RWPE1 (cell line): ENCODE results near the gene IFNL3.
"Not testable (repeated sequence)": the region's sequence is repeated elsewhere in the genome, so short reads cannot be mapped to it uniquely, and the experiment has no call there.

Source experiments
- CTCF ChIA-PET: fragments of 350-600 bp; sonication (Branson Sonifier 250); formaldehyde crosslinking; extraction: SDS; loops from one replicate; lab custom pipeline; 2021; lab: Yijun Ruan, JAX
- POLR2A ChIA-PET: fragments of 400-600 bp; formaldehyde crosslinking; extraction: SDS; loops from one replicate; lab custom pipeline; 2020; ENCODE audit warnings: antibody characterized with exemption; ENCODE audit not compliant: low non-redundant PET; lab: Yijun Ruan, JAX
- DNase-seq: peaks from one replicate; pipeline ENCODE4 v3.0.0; 2012; ENCODE audit warnings: low spot score
- H3K27ac ChIP-seq: fragments of 450-650 bp; 2 replicates; pipeline ENCODE4 v1.5.1; 2017
- TF ChIP-seq, protein P1 (sequence below): fragments of 450-650 bp; conservative IDR thresholded peaks from 2 replicates; pipeline ENCODE4 v1.5.1; 2017; ENCODE audit warnings: low read depth, mild to moderate bottlenecking

Gene IFNL3

DNA sequence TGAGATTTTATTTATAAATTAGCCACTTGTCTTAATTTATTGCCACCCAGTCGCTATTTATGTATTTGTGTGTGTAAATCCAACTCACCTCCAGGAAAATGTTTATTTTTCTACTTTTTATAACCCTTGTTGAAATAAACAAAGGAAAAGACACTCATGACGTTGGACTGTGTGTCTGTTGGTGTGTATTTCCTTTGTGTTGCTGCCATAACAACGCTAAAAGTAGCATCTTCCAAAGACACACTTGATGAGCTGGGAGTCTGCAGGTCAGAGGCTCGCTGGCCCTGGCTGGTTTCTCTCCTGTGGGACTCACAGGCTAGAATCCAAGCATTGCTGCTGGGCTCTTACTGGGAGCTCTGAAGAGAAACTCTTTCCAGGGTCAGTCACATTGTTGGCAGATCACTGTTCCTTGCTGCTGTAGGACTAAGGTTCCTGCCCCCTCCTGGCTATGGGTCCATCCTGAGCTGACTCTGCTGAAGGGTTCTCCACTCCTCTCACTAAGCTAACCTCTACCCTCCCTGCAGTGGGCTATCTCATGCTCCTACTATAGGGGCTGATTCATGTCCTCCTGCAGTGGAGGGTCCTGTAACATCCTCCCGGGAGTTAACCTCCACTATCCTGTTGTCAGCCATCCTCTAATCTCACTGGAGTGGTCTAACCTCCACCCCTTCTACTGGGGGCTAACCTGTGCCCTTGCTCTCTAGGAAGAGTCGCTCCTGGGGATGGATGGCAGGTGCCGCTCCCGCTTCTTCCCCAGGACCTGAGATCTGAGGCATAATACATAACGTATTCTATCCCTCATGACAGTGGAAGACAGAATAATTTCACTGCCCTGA lies 25.4 kb upstream of the IFNL3 start:
- no peak overlapping the region for H3K27ac ChIP-seq
- DNase-seq = no peak
- TF ChIP-seq, protein P1, sequence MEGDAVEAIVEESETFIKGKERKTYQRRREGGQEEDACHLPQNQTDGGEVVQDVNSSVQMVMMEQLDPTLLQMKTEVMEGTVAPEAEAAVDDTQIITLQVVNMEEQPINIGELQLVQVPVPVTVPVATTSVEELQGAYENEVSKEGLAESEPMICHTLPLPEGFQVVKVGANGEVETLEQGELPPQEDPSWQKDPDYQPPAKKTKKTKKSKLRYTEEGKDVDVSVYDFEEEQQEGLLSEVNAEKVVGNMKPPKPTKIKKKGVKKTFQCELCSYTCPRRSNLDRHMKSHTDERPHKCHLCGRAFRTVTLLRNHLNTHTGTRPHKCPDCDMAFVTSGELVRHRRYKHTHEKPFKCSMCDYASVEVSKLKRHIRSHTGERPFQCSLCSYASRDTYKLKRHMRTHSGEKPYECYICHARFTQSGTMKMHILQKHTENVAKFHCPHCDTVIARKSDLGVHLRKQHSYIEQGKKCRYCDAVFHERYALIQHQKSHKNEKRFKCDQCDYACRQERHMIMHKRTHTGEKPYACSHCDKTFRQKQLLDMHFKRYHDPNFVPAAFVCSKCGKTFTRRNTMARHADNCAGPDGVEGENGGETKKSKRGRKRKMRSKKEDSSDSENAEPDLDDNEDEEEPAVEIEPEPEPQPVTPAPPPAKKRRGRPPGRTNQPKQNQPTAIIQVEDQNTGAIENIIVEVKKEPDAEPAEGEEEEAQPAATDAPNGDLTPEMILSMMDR = no peak
- ChIA-PET CTCF (interaction anchor here (1.1 kb wide), 1 partner anchor 26 kb away, joined by 3 read pairs; the partner anchor contains the start of gene IFNL1), POLR2A (no interaction called here)

DNA sequence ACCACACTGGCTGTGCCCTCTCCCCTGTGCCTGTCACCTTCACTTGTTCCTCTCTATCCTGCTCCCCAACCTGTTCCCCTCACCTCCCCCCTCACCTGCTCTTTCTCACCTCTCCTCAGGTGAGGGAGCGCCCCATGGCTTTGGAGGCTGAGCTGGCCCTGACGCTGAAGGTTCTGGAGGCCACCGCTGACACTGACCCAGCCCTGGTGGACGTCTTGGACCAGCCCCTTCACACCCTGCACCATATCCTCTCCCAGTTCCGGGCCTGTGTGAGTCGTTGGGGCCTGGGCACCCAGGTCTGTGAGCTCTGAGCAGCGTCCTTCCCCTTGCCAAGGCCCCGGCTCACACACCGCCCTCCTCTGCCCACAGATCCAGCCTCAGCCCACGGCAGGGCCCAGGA lies 24.6 kb upstream of the IFNL3 start:
- POLR2A ChIA-PET, DNase-seq, H3K27ac ChIP-seq: not testable (repeated sequence)
- CTCF ChIA-PET = interaction anchor here (1.1 kb wide), 1 partner anchor 27 kb away, joined by 3 read pairs; the partner anchor contains the start of gene IFNL1

DNA sequence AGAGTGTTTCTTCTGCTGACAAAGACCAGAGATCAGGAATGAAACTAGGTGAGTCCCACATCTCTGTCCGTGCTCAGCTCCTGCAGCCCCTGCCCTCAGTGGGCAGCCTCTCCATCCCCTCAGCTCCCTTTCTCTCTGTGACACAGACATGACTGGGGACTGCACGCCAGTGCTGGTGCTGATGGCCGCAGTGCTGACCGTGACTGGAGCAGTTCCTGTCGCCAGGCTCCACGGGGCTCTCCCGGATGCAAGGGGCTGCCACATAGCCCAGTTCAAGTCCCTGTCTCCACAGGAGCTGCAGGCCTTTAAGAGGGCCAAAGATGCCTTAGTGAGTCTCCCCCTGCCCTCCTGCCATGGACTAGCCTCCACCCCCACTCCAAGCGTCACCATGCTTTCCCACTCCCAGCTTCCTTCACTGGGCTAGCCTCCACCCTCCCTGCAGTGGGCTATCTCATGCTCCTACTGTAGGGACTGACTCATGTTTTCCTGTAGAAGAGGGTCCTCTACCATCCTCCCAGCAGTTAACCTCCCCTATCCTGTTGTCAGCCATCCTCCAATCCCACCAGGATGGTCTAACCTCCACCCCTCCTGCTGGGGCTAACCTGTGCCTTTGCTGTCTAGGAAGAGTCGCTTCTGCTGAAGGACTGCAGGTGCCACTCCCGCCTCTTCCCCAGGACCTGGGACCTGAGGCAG lies 23.9 kb upstream of the IFNL3 start:
- CTCF ChIA-PET, H3K27ac ChIP-seq, POLR2A ChIA-PET, DNase-seq: not testable (repeated sequence)

DNA sequence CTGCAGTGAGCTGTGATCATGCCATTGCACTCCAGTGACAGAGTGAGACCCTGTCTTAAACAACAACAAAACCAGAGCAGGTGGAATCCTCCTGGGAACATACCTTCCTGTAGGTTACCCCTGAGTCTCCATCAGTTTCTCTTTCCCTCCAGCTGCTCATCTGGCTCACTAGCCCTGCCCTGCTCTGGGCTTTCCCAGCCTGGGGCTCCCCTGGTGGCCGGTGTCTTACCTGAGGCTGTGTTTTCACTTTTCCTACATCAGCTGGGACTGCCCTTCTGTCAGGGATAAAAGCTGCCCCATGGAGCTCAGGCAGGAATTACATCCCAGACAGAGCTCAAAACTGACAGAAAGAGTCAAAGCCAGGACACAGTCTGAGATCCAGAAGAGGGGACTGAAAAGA lies 23.3 kb upstream of the IFNL3 start, which contains the start of gene IFNL2:
TSS of gene IFNL2 (plus strand) at position 312 of the 400 bp plus-strand sequence. CDS start 173 bp downstream, outside the sequence.
- DNase-seq, H3K27ac ChIP-seq, CTCF ChIA-PET, POLR2A ChIA-PET: not testable (repeated sequence)

DNA sequence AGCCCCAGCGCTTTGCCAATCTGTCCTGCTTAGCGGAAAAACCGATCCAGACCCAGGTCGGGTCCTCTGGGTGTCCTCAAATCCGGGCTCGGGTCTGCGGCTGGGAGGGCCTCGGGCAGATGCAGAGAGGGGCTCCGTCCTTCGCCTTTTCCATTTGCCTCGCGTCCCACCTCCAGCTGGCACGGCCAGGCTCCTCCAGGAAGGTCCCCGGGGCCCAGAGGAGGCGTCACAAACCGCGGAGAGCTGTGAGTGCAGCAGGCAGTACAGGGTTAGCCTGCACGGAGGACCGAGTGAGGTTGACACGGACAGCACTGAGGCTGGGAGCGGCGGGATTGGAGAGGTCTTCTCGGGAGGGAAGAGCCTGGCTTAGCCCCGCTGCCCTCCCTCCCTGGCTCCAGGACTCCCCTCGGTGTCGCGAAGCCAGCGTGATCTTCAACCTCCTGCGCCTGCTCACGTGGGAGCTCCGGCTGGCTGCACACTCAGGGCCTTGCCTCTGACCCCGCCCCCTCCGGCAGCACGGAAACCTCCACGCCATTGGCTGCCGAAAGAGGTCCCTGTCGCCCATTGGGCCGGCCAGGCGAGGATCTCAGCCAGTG lies 20.6 kb upstream of the IFNL3 start:
- POLR2A ChIA-PET = no interaction called here
- TF ChIP-seq, protein P1 = no peak
- CTCF ChIA-PET = interaction anchor here (0.7 kb wide), 1 partner anchor 1468 kb away, joined by 5 read pairs; no protein-coding TSS in a partner anchor
- no peak overlapping the region for H3K27ac ChIP-seq
- no peak for DNase-seq

DNA sequence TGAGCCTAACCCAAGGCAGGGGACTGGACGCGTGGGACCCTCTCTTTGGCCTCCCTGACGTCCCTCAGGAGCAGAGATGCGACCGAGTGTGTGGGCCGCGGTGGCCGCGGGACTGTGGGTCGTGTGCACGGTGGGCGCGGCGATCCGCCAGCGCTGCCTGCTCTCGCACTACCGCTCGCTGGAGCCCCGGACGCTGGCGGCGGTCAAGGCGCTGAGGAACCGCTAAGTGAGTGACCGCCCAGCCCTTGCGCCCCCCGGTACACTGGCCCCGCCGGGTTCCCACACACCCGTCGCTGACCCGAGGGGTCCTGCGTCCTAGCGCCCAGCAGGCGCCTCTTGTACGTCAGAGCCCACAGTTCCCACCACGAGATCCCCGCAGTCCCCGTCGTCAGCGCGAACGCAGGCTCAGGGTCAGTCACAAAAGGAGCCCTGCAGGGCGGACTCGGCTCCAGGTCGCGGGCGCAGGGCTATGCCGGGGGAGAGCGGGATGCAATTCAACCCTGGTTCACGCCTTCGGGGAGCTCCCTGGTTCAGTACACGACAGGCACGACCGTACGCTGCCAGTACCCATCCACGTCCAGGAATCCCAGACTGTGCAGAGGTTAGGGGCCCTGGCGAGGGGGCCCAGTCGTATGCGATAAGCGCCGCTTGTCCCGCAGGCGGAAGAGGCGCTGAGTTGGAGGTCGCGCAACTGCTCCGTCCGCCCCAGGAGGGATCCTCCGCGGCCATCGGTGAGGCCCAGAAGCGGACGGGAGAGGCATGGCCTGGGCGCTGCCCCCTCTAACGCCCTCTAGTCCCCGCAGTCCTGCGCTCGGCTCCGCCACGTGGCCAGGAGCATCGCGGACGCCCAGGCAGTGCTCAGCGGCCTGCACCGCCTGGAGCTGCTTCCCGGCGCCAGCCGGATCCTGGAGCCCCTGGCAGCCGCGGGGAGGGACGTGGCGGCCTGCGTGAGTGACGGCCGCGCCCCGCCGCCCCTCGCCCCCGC lies 19.8 kb upstream of the IFNL3 start:
- CTCF ChIA-PET = no interaction called here
- TF ChIP-seq, protein P1 = no peak

DNA sequence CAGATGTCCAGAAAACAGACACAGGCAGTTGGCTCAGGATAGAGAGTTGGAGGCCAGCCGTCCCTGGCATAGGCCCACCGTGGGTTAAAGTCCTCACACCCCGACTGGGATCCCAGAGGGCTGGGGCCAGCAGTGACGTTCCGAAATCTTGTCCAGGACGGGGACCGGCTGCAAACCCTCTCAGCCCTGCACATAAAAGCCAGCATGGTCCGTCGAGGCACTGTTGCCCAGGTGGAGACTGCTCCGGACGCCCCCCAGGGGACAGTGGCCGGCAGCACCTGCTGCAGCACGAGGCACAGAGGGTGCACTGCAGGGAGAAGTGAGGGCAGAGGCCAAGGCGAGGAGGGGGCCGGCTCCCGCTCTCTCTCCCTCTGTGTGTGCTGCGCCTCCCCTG lies 19.1 kb upstream of the IFNL3 start:
- ChIA-PET POLR2A (no interaction called here), CTCF (no interaction called here)
- H3K27ac ChIP-seq = no peak overlapping the region
- no peak for DNase-seq
- TF ChIP-seq, protein P1 = no peak

More for the DNA sequence above, 19.8 kb upstream of the IFNL3 start:
- no peak for DNase-seq
- H3K27ac ChIP-seq = no peak overlapping the region
- POLR2A ChIA-PET = no interaction called here
